DOHH2 (cell line): ENCODE data around the gene PADI3.

ENCODE experiments used
- H3F3A ChIP-seq: fragments of 200-600 bp; sonication (generic), shearing (Covaris generic); 2 replicates; pipeline ENCODE4 v1.6.0; 2016; ENCODE audit warnings: antibody characterized with exemption, mild to moderate bottlenecking; ENCODE audit not compliant: control insufficient read depth, insufficient read depth
- H3K27ac ChIP-seq: fragments of 200-600 bp; sonication (generic); 2 replicates; pipeline ENCODE4 v1.5.1; 2014; ENCODE audit warnings: low read depth, mild to moderate bottlenecking, low read length, moderate library complexity
- H3K27me3 ChIP-seq: fragments of 200-600 bp; sonication (generic); 2 replicates; pipeline ENCODE4 v1.6.1; 2014; ENCODE audit warnings: mild to moderate bottlenecking, low read length, mixed read lengths; ENCODE audit not compliant: control insufficient read depth
- H3K36me3 ChIP-seq: fragments of 200-600 bp; sonication (generic); 2 replicates; pipeline ENCODE4 v1.6.1; 2014; ENCODE audit warnings: mild to moderate bottlenecking, low read length, moderate library complexity, mixed read lengths; ENCODE audit not compliant: control insufficient read depth
- H3K4me1 ChIP-seq: fragments of 200-600 bp; sonication (generic); 2 replicates; pipeline ENCODE4 v1.6.1; 2014; ENCODE audit warnings: mild to moderate bottlenecking, low read length, mixed read lengths; ENCODE audit not compliant: control insufficient read depth
- H3K4me2 ChIP-seq: fragments of 200-600 bp; sonication (generic); 2 replicates; pipeline ENCODE4 v1.6.0; 2014; ENCODE audit warnings: mild to moderate bottlenecking, low read length, moderate library complexity
- H3K4me3 ChIP-seq: fragments of 200-600 bp; sonication (generic); 2 replicates; pipeline ENCODE4 v1.5.1; 2014; ENCODE audit warnings: mild to moderate bottlenecking, low read length, mixed read lengths
- H3K79me2 ChIP-seq: fragments of 200-600 bp; sonication (generic); 2 replicates; pipeline ENCODE4 v1.6.1; 2014; ENCODE audit warnings: mild to moderate bottlenecking, low read length, mixed read lengths; ENCODE audit not compliant: control insufficient read depth
- H3K9me2 ChIP-seq: fragments of 200-600 bp; sonication (generic); replicated peaks from 2 replicates; pipeline ENCODE4 v1.6.1; 2014; ENCODE audit warnings: mild to moderate bottlenecking, low read length, mixed read lengths; ENCODE audit not compliant: control insufficient read depth
- H3K9me3 ChIP-seq: fragments of 200-600 bp; sonication (generic); 2 replicates; pipeline ENCODE4 v1.6.1; 2014; ENCODE audit warnings: antibody characterized with exemption, low read length, mixed read lengths; ENCODE audit not compliant: control insufficient read depth, insufficient read depth
- H4K20me1 ChIP-seq: fragments of 200-600 bp; sonication (generic); 2 replicates; pipeline ENCODE4 v1.6.0; 2014; ENCODE audit warnings: low read depth, mild to moderate bottlenecking, antibody characterized with exemption, low read length, moderate library complexity; ENCODE audit not compliant: control insufficient read depth, insufficient read depth
- CTCF ChIP-seq: fragments of 200-600 bp; sonication (generic); IDR thresholded peaks from one replicate; pipeline ENCODE4 v1.5.1; 2014; ENCODE audit warnings: antibody characterized with exemption, mild to moderate bottlenecking, low read depth, low read length; ENCODE audit not compliant: poor library complexity, severe bottlenecking
- EZH2phosphoT487 ChIP-seq: fragments of 200-600 bp; sonication (generic); IDR thresholded peaks from 2 replicates; pipeline ENCODE4 v1.6.1; 2017; ENCODE audit warnings: borderline replicate concordance, mild to moderate bottlenecking, antibody characterized with exemption, low read length, moderate library complexity, mixed read lengths

The PADI3 gene

GRCh38 chr1:17329610-17330009 lies 80.7 kb downstream of the PADI3 start:
- no peak overlapping the region for H3K4me3 ChIP-seq
- H3K27ac ChIP-seq = no peak overlapping the region
- no peak for TF ChIP-seq CTCF
- TF ChIP-seq EZH2phosphoT487 = no peak
- H3F3A ChIP-seq = no peaks in the 10 kb centered on the region
- no peaks in the 10 kb centered on the region for H3K9me2 ChIP-seq
- no peaks in the 10 kb centered on the region for H3K36me3 ChIP-seq
- H3K4me1 ChIP-seq = no peaks in the 10 kb centered on the region
- no peaks in the 10 kb centered on the region for H4K20me1 ChIP-seq
- no peak overlapping the region for H3K4me2 ChIP-seq
- H3K79me2 ChIP-seq = no peaks in the 10 kb centered on the region
- H3K27me3 ChIP-seq = peaks cover 3% of the 10 kb centered on the region; the same call in 1 of the 2 replicates
- no peaks in the 10 kb centered on the region for H3K9me3 ChIP-seq

GRCh38 chr1:17330856-17331255 lies 82.0 kb downstream of the PADI3 start:
- H3K9me2 ChIP-seq = no peaks in the 10 kb centered on the region
- H3K36me3 ChIP-seq = no peaks in the 10 kb centered on the region
- H4K20me1 ChIP-seq = no peaks in the 10 kb centered on the region
- H3K27me3 ChIP-seq = no peaks in the 10 kb centered on the region
- no peak overlapping the region for H3K4me2 ChIP-seq
- no peaks in the 10 kb centered on the region for H3K4me1 ChIP-seq
- H3K79me2 ChIP-seq = no peaks in the 10 kb centered on the region
- no peak overlapping the region for H3K27ac ChIP-seq
- H3K4me3 ChIP-seq = no peak overlapping the region
- TF ChIP-seq EZH2phosphoT487 = no peak
- no peaks in the 10 kb centered on the region for H3K9me3 ChIP-seq
- H3F3A ChIP-seq = no peaks in the 10 kb centered on the region

GRCh38 chr1:17333081-17333480 lies 84.2 kb downstream of the PADI3 start:
- H3K9me2 ChIP-seq = no peaks in the 10 kb centered on the region
- TF ChIP-seq EZH2phosphoT487 (no peak), CTCF (no peak)
- no peaks in the 10 kb centered on the region for H3K27me3 ChIP-seq
- no peaks in the 10 kb centered on the region for H3F3A ChIP-seq
- no peaks in the 10 kb centered on the region for H3K36me3 ChIP-seq
- H3K9me3 ChIP-seq = no peaks in the 10 kb centered on the region
- no peaks in the 10 kb centered on the region for H3K79me2 ChIP-seq
- no peak overlapping the region for H3K27ac ChIP-seq
- no peaks in the 10 kb centered on the region for H3K4me1 ChIP-seq
- H3K4me2 ChIP-seq = no peak overlapping the region
- H3K4me3 ChIP-seq = no peak overlapping the region
- H4K20me1 ChIP-seq = no peaks in the 10 kb centered on the region
